ENCODE results near the gene CNST.
A peak's percentile ranks its signal among the peaks of the same experiment; 100 is the strongest.
"Not testable (repeated sequence)": the region's sequence is repeated elsewhere in the genome, so short reads cannot be mapped to it uniquely, and the experiment has no call there.

Gene CNST

GRCh38 chr1:246588159-246588721, 22.0 kb downstream of the CNST start:
- Histone ChIP-seq H3K27me3 (replicated peaks; ENCODE audit: control insufficient read depth, insufficient read depth, low read length) (no peaks in the 10 kb centered on the region), H3K9me3 (ENCODE audit: control insufficient read depth, low read length) (peaks cover 3% of the 10 kb centered on the region), H3K4me1 (ENCODE audit: control insufficient read depth, insufficient read depth, low read length) (peaks cover 60% of the 10 kb centered on the region), H3K4me3 (ENCODE audit: low read length) (peak overlapping the region; percentile 61), H3K36me3 (ENCODE audit: control insufficient read depth, insufficient read depth, low read length, severe bottlenecking) (peaks cover 5% of the 10 kb centered on the region), H3K9ac (ENCODE audit: low read length) (peak overlapping the region; percentile 61)
- DNase-seq (ENCODE audit: low read depth): peak; percentile 61

DNA sequence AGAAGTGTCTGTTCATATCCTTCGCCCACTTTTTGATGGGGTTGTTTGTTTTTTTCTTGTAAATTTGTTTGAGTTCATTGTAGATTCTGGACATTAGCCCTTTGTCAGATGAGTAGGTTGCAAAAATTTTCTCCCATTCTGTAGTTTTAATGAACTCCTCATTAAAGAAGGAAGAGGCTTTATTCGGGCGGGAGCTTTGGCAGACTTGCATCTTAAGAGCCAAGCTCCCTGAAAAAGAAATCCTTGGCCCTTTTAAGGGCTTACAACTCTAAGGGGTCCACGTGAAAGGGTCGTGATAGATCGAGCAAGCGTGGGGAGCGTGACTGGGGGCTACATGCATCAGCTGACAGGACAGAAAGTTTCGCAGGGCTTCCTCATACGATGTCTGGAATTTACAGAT, 23.7 kb downstream of the CNST start:
- H3K36me3 ChIP-seq (ENCODE audit: control insufficient read depth, insufficient read depth, low read length, severe bottlenecking); H3K9ac ChIP-seq (ENCODE audit: low read length); H3K9me3 ChIP-seq (ENCODE audit: control insufficient read depth, low read length); H3K4me3 ChIP-seq (ENCODE audit: low read length); DNase-seq (ENCODE audit: low read depth); H3K27me3 ChIP-seq (replicated peaks; ENCODE audit: control insufficient read depth, insufficient read depth, low read length): not testable (repeated sequence)
- peaks cover 55% of the 10 kb centered on the region for H3K4me1 ChIP-seq (ENCODE audit: control insufficient read depth, insufficient read depth, low read length)

DNA sequence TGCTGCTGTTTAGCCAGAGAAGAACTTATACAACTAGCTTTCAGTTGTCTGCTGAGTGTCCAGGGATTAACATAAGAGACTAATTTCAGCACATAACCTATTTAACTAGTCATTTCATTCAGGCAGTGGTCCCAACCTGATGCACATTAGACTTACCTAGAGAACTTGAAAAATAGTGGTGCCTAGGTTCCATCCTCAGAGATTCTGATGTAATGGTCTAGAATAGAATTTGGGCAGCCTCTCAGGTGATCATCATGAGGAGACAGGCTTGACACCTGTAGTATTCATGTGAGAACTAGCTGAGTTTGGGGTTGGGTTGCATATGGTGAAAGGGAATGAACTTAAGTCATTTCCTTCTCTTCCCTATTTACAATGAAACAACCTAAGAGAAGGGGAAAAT, 24.8 kb downstream of the CNST start:
- no peak for DNase-seq (ENCODE audit: low read depth)
- Histone ChIP-seq H3K4me3 (ENCODE audit: low read length) (no peak overlapping the region), H3K9me3 (ENCODE audit: control insufficient read depth, low read length) (peaks cover 3% of the 10 kb centered on the region), H3K36me3 (ENCODE audit: control insufficient read depth, insufficient read depth, low read length, severe bottlenecking) (peaks cover 5% of the 10 kb centered on the region), H3K9ac (ENCODE audit: low read length) (peak overlapping the region; percentile 10), H3K4me1 (ENCODE audit: control insufficient read depth, insufficient read depth, low read length) (peaks cover 51% of the 10 kb centered on the region), H3K27me3 (replicated peaks; ENCODE audit: control insufficient read depth, insufficient read depth, low read length) (no peaks in the 10 kb centered on the region)

GRCh38 chr1:246591504-246591903, 25.2 kb downstream of the CNST start:
- H3K4me3 ChIP-seq (ENCODE audit: low read length): no peak overlapping the region
- no peak overlapping the region for H3K9ac ChIP-seq (ENCODE audit: low read length)
- peaks cover 49% of the 10 kb centered on the region for H3K4me1 ChIP-seq (ENCODE audit: control insufficient read depth, insufficient read depth, low read length)
- H3K9me3 ChIP-seq (ENCODE audit: control insufficient read depth, low read length): peaks cover 3% of the 10 kb centered on the region
- peaks cover 5% of the 10 kb centered on the region for H3K36me3 ChIP-seq (ENCODE audit: control insufficient read depth, insufficient read depth, low read length, severe bottlenecking)
- DNase-seq (ENCODE audit: low read depth): no peak
- no peaks in the 10 kb centered on the region for H3K27me3 ChIP-seq (replicated peaks; ENCODE audit: control insufficient read depth, insufficient read depth, low read length)

DNA sequence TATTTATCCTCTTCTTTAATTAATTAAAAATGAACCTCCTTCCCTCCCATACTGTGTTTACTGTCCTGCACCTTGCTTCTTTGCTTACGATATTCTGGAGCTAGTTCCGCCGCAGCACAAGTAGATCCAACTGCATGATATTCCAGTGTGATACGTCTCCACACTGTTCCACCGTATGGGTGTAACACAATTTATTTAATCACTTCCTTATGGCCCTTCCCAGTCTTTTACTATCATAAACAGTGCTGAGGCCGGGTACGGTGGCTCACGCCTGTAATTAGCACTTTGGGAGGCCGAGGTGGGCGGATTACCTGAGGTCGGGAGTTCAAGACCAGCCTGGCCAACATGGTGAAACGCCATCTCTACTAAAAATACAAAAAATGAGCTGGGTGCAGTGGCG, 25.7 kb downstream of the CNST start:
- Histone ChIP-seq H3K27me3 (replicated peaks; ENCODE audit: control insufficient read depth, insufficient read depth, low read length) (no peaks in the 10 kb centered on the region), H3K4me3 (ENCODE audit: low read length) (peak overlapping the region; percentile 20), H3K9me3 (ENCODE audit: control insufficient read depth, low read length) (peaks cover 3% of the 10 kb centered on the region), H3K4me1 (ENCODE audit: control insufficient read depth, insufficient read depth, low read length) (peaks cover 45% of the 10 kb centered on the region), H3K9ac (ENCODE audit: low read length) (peak overlapping the region; percentile 68), H3K36me3 (ENCODE audit: control insufficient read depth, insufficient read depth, low read length, severe bottlenecking) (peaks cover 5% of the 10 kb centered on the region)
- DNase-seq (ENCODE audit: low read depth): no peak

DNA sequence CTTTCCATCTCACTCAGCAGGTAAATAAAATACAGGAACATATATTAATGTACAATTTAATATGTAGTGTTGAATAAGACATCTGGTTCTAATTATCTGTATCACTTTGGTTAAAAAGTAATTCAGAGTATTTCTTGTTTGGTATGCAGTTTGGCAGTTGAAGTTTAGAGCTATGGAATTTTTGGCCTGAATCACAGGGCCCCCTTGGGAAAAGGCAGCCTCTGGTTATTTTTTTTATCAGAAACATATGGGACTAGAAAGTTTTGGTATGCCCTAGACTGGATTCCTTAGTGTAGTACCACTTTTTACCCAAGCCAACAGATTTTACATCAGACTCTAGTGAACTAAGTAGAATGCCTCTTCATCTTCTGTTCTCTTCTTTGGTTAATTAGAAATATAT, 26.4 kb downstream of the CNST start:
- Histone ChIP-seq H3K4me1 (ENCODE audit: control insufficient read depth, insufficient read depth, low read length) (peaks cover 45% of the 10 kb centered on the region), H3K9ac (ENCODE audit: low read length) (peak overlapping the region; percentile 68), H3K36me3 (ENCODE audit: control insufficient read depth, insufficient read depth, low read length, severe bottlenecking) (peaks cover 5% of the 10 kb centered on the region), H3K27me3 (replicated peaks; ENCODE audit: control insufficient read depth, insufficient read depth, low read length) (no peaks in the 10 kb centered on the region), H3K9me3 (ENCODE audit: control insufficient read depth, low read length) (peaks cover 3% of the 10 kb centered on the region), H3K4me3 (ENCODE audit: low read length) (peak overlapping the region; percentile 20)
- peak; percentile 96 for DNase-seq (ENCODE audit: low read depth)

DNA sequence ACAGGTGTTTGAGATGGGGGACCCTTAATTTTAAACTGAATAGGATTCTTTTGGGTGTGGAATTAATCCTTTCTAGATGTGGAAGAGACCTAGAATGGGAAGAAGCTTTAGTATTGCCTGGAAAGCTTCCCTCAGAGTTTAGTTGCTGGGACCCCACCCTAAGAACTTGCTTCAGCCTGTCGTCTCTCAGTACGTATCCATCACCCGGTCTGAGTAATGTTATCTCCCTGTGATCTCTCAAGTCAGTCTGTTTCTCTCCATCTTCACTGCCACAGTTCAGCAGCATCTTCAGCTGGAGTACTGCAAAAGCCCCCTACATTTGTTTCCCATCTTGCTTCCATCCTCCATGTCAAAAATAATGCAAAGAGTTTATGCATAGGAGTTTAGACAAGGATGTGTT, 28.9 kb downstream of the CNST start:
- Histone ChIP-seq H3K9ac (ENCODE audit: low read length) (no peak overlapping the region), H3K4me3 (ENCODE audit: low read length) (no peak overlapping the region), H3K27me3 (replicated peaks; ENCODE audit: control insufficient read depth, insufficient read depth, low read length) (no peaks in the 10 kb centered on the region), H3K4me1 (ENCODE audit: control insufficient read depth, insufficient read depth, low read length) (peaks cover 43% of the 10 kb centered on the region), H3K36me3 (ENCODE audit: control insufficient read depth, insufficient read depth, low read length, severe bottlenecking) (peaks cover 5% of the 10 kb centered on the region), H3K9me3 (ENCODE audit: control insufficient read depth, low read length) (peaks cover under 1% of the 10 kb centered on the region)
- DNase-seq (ENCODE audit: low read depth): no peak

DNA sequence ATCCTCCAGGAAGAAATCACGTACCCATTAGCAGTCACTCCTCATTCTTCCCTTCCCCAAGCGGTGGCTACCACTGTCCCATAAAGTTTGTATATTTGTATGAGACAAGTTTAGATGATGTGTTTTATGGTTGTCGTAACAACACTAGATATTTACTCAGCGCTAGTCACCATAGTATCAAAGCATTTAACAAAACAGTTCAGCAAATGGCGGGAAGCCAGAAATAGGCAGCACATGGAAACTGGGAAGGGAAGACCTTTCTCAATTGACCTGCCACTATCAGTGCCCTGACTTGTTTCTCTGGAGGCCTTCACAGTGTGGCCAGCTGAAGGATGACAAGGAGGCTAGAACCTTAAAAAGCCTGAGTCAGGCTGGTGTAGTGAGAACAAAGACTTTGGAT, 31.1 kb downstream of the CNST start:
- Histone ChIP-seq H3K9ac (ENCODE audit: low read length) (no peak overlapping the region), H3K9me3 (ENCODE audit: control insufficient read depth, low read length) (no peaks in the 10 kb centered on the region), H3K36me3 (ENCODE audit: control insufficient read depth, insufficient read depth, low read length, severe bottlenecking) (no peaks in the 10 kb centered on the region), H3K27me3 (replicated peaks; ENCODE audit: control insufficient read depth, insufficient read depth, low read length) (no peaks in the 10 kb centered on the region), H3K4me3 (ENCODE audit: low read length) (no peak overlapping the region), H3K4me1 (ENCODE audit: control insufficient read depth, insufficient read depth, low read length) (peaks cover 30% of the 10 kb centered on the region)
- no peak for DNase-seq (ENCODE audit: low read depth)

DNA sequence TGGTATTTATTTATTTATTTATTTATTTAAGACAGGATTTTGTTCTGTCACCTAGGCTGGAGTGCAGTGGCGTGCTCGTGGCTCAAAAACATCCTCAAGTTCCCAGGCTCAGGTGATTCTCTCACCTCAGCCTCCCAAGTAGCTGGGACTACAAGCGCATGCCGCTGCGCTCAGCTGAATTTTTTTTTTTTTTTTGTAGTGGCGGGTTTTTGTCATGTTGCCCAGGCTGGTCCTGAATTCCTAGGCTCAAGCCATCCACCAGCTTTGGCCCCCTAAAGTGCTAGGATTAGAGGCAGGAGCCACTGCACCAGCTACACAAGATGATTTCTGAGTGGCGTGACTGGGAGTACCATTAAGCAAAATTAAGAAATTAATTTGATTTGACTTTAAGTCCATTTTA, 31.7 kb downstream of the CNST start:
- H3K9me3 ChIP-seq (ENCODE audit: control insufficient read depth, low read length): no peaks in the 10 kb centered on the region
- H3K9ac ChIP-seq (ENCODE audit: low read length): no peak overlapping the region
- no peak for DNase-seq (ENCODE audit: low read depth)
- H3K27me3 ChIP-seq (replicated peaks; ENCODE audit: control insufficient read depth, insufficient read depth, low read length): no peaks in the 10 kb centered on the region
- H3K4me1 ChIP-seq (ENCODE audit: control insufficient read depth, insufficient read depth, low read length): peaks cover 25% of the 10 kb centered on the region
- no peaks in the 10 kb centered on the region for H3K36me3 ChIP-seq (ENCODE audit: control insufficient read depth, insufficient read depth, low read length, severe bottlenecking)
- H3K4me3 ChIP-seq (ENCODE audit: low read length): no peak overlapping the region

DNA sequence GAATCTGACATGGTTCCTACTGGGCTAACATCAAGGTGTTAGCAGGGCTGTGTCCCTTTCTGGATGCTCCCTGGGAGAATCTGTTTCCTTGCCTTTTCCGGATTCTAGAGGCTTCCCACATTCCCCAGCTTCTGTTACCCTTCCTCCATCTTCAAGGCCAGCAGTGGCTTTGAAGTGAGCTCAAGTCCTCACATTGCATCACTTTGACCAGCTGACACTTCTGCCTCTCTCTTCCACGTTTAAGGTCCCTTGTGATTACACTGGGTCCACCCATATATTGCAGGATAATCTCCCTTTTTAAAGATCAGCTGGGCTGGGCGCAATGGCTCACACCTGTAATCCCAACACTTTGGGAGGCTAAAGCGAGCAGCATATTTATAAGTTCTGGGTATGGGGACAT, 33.1 kb downstream of the CNST start:
- no peaks in the 10 kb centered on the region for H3K27me3 ChIP-seq (replicated peaks; ENCODE audit: control insufficient read depth, insufficient read depth, low read length)
- no peak overlapping the region for H3K4me3 ChIP-seq (ENCODE audit: low read length)
- H3K9me3 ChIP-seq (ENCODE audit: control insufficient read depth, low read length): no peaks in the 10 kb centered on the region
- no peak overlapping the region for H3K9ac ChIP-seq (ENCODE audit: low read length)
- no peaks in the 10 kb centered on the region for H3K36me3 ChIP-seq (ENCODE audit: control insufficient read depth, insufficient read depth, low read length, severe bottlenecking)
- peaks cover 12% of the 10 kb centered on the region for H3K4me1 ChIP-seq (ENCODE audit: control insufficient read depth, insufficient read depth, low read length)
- no peak for DNase-seq (ENCODE audit: low read depth)

DNA sequence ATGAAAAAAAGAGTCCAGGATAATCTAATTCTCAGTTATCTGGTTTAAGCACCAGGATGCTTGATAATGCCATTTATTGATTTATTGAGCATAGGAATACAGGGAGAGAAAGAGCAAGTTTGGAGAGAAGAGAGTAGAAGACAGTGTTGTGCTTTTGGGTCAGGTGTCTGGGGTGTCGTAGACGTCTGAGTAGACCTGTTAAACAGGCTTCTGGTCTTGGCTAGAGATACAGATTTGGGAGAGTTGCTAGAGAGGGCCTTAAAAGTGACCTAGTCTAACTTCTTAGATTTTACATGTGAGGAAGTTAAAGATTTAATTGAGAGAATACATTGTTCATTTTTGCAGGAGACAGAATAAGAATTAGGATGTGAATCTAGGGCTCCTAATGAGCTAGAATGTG, 34.3 kb downstream of the CNST start:
- Histone ChIP-seq H3K27me3 (replicated peaks; ENCODE audit: control insufficient read depth, insufficient read depth, low read length) (no peaks in the 10 kb centered on the region), H3K9ac (ENCODE audit: low read length) (no peak overlapping the region), H3K9me3 (ENCODE audit: control insufficient read depth, low read length) (no peaks in the 10 kb centered on the region), H3K4me1 (ENCODE audit: control insufficient read depth, insufficient read depth, low read length) (peaks cover 11% of the 10 kb centered on the region), H3K4me3 (ENCODE audit: low read length) (no peak overlapping the region), H3K36me3 (ENCODE audit: control insufficient read depth, insufficient read depth, low read length, severe bottlenecking) (no peaks in the 10 kb centered on the region)
- DNase-seq (ENCODE audit: low read depth): no peak

DNA sequence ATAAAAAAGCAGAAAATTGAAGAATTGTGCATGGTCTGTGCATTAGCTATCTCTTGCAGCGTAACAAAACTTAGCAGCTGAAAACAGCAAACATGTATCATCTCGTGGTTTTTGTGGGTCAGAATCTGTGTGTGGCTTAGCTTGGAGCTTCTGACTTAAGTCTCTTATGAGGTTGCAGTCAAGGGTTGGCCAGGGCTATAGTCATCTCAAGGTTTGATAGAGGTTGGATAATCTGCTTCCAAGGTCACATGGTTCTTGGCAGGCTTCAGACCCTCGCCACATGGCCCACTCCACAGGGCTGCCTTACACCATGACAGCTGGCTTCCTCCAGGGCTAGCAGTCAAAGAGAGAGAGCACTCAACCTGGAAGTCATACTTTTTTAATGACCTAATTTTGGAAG, 35.9 kb downstream of the CNST start:
- Histone ChIP-seq H3K9me3 (ENCODE audit: control insufficient read depth, low read length) (no peaks in the 10 kb centered on the region), H3K4me1 (ENCODE audit: control insufficient read depth, insufficient read depth, low read length) (peaks cover 9% of the 10 kb centered on the region), H3K9ac (ENCODE audit: low read length) (no peak overlapping the region), H3K27me3 (replicated peaks; ENCODE audit: control insufficient read depth, insufficient read depth, low read length) (no peaks in the 10 kb centered on the region), H3K36me3 (ENCODE audit: control insufficient read depth, insufficient read depth, low read length, severe bottlenecking) (no peaks in the 10 kb centered on the region), H3K4me3 (ENCODE audit: low read length) (no peak overlapping the region)
- no peak for DNase-seq (ENCODE audit: low read depth)

Measured in adipocyte (in vitro differentiated cells).